HG02970 (cell line): Measurements from ENCODE around the gene TKT.
A peak's percentile ranks its signal among the peaks of the same experiment; 100 is the strongest.

Experiments used
- ATAC-seq: cut with Tn5 transposase; IDR thresholded peaks from one replicate; pipeline ENCODE4 v1.9.1; 2021; ENCODE audit warnings: mild to moderate bottlenecking, moderate library complexity, moderate number of reproducible peaks; ENCODE audit not compliant: unreplicated experiment, low FRiP score

TKT gene

GRCh38 chr3:53183514-53183913 lies 72.3 kb downstream of the TKT start:
- ATAC-seq, result no peak

GRCh38 chr3:53182764-53183355 lies 73.0 kb downstream of the TKT start:
- no peak for ATAC-seq

GRCh38 chr3:53181528-53181927 lies 74.3 kb downstream of the TKT start:
- no peak for ATAC-seq

- ATAC-seq, result peak; percentile 6
Measured at GRCh38 chr3:53181024-53181371, 74.8 kb downstream of the TKT start.

- peak; percentile 72 for ATAC-seq
Measured at GRCh38 chr3:53180305-53181023, 75.4 kb downstream of the TKT start.

- no peak for ATAC-seq
Measured at GRCh38 chr3:53179580-53179979, 76.2 kb downstream of the TKT start.

GRCh38 chr3:53178246-53178645 lies 77.6 kb downstream of the TKT start:
- ATAC-seq, result no peak

GRCh38 chr3:53175613-53176540 lies 79.9 kb downstream of the TKT start:
- no peak for ATAC-seq
